Measurements from ENCODE around the gene BMP6. TPM values are rescaled to one million over a fixed set of nuclear protein-coding genes. Genes with fewer than 3 reads are reported as not detected.

Gene BMP6
- polyA plus RNA-seq, 3 donors: not detected

DNA sequence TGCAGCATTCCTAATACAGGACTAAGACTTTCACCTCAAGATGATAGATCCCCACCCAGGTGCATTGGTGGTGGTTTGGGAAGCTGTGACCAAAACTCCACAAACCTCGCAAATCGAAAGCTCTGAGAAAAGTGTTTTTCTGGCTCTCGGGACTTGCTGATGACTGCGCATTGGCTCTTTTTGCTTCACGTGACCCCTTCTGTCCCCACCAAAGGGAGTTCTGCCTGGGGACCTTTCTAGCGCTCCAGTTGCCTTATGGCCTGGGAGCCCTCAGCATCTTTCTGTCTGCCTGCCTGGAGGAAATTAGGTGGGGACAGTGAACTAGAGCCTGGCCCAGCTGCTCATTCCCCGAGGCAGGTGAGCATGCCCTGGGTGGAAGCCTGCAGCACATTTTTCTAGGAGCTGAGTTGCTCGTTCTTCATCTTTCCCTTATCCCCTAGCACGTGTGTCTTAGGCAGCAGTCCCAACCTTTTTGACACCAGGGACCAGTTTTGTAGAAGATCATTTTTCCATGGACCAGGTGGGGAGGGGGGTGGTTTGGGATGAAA, 94.5 kb downstream of the BMP6 start:
- no peaks in the 10 kb centered on the region for H3K36me3 Mint-ChIP-seq

DNA sequence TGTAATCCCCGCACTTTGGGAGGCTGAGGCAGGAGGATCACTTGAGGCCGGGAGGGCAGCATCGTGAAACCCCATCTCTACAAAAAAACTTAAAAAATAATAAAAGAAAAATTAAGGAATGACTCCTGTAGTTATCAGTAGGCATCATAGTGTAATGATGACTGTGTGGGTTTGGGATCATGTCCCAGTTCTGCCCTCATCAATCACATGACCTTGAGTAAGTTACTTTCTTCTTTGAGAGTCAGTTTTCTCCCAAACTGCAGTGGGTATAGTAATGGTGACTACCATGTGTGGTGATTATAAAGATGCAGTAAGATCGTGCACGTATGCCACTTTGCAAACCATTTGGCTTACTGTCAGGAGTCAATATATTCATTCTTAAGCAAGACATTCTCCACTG, 95.5 kb downstream of the BMP6 start:
- no peak for DNase-seq

More for the DNA sequence above, 94.5 kb downstream of the BMP6 start:
- no peak overlapping the region for H3K4me3 ChIP-seq (replicated peaks in 1 of 3; ENCODE audit: low read depth in 2 of 3, low read length in 3 of 3)
- no peak for DNase-seq
- H3K9me3 ChIP-seq (replicated peaks in 1 of 2; ENCODE audit: control insufficient read depth in 1 of 2, insufficient read depth in 1 of 2, low read length in 2 of 2): no peaks in the 10 kb centered on the region
- H3K27me3 ChIP-seq (ENCODE audit: control insufficient read depth in 2 of 2, insufficient read depth in 2 of 2, low read length in 2 of 2): no peaks in the 10 kb centered on the region
- TF ChIP-seq, protein P1, sequence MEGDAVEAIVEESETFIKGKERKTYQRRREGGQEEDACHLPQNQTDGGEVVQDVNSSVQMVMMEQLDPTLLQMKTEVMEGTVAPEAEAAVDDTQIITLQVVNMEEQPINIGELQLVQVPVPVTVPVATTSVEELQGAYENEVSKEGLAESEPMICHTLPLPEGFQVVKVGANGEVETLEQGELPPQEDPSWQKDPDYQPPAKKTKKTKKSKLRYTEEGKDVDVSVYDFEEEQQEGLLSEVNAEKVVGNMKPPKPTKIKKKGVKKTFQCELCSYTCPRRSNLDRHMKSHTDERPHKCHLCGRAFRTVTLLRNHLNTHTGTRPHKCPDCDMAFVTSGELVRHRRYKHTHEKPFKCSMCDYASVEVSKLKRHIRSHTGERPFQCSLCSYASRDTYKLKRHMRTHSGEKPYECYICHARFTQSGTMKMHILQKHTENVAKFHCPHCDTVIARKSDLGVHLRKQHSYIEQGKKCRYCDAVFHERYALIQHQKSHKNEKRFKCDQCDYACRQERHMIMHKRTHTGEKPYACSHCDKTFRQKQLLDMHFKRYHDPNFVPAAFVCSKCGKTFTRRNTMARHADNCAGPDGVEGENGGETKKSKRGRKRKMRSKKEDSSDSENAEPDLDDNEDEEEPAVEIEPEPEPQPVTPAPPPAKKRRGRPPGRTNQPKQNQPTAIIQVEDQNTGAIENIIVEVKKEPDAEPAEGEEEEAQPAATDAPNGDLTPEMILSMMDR (IDR thresholded peaks at IDR 0.05): no peak
- no peaks in the 10 kb centered on the region for H3K36me3 ChIP-seq (replicated peaks in 1 of 2; ENCODE audit: control insufficient read depth in 1 of 2, insufficient read depth in 2 of 2, low read length in 2 of 2)
- H3K4me2 ChIP-seq (replicated peaks; ENCODE audit: extremely low read depth, low read length, poor library complexity, severe bottlenecking): no peak overlapping the region
- no peaks in the 10 kb centered on the region for H3K79me2 ChIP-seq (ENCODE audit: insufficient read depth, low read length)
- H3K4me1 ChIP-seq (ENCODE audit: control insufficient read depth in 1 of 2, insufficient read depth in 2 of 2, low read length in 2 of 2): no peaks in the 10 kb centered on the region
- H3K27ac ChIP-seq (ENCODE audit: low read depth in 1 of 2, low read length in 2 of 2): no peak overlapping the region
- intact Hi-C loops (cut with micrococcal nuclease): no loop called here
- Mint-ChIP-seq H3K9me3 (peaks cover 0 to 2% (median 0%) of the 10 kb centered on the region in 7 donors), H3K4me1 (no peaks in the 10 kb centered on the region), H3K27me3 (ENCODE audit: low read depth in 3 of 3) (peaks cover 0 to 6% (median 0%) of the 10 kb centered on the region in 3 donors), H3K4me3 (no peak overlapping the region), H3K27ac (no peak overlapping the region)
- 83% methylated on average over 5 of the region's 9 CpGs for WGBS (ENCODE audit: insufficient coverage)
- H3K9ac ChIP-seq (ENCODE audit: insufficient read depth, low read length, poor library complexity, severe bottlenecking): no peak overlapping the region
- H4K20me1 ChIP-seq (ENCODE audit: insufficient read depth, low read length): no peaks in the 10 kb centered on the region
- no peak overlapping the region for H2AFZ ChIP-seq (ENCODE audit: insufficient read depth, low read depth, low read length, poor library complexity, severe bottlenecking)

More for the DNA sequence above, 95.5 kb downstream of the BMP6 start:
- Mint-ChIP-seq H3K4me3 (no peak overlapping the region), H3K36me3 (no peaks in the 10 kb centered on the region), H3K4me1 (no peaks in the 10 kb centered on the region), H3K27ac (no peak overlapping the region), H3K27me3 (ENCODE audit: low read depth in 3 of 3) (peaks cover 0 to 6% (median 0%) of the 10 kb centered on the region in 3 donors), H3K9me3 (no peaks in the 10 kb centered on the region)
- Histone ChIP-seq H2AFZ (ENCODE audit: insufficient read depth, low read depth, low read length, poor library complexity, severe bottlenecking) (no peak overlapping the region), H3K4me1 (ENCODE audit: control insufficient read depth in 1 of 2, insufficient read depth in 2 of 2, low read length in 2 of 2) (no peaks in the 10 kb centered on the region), H3K79me2 (ENCODE audit: insufficient read depth, low read length) (no peaks in the 10 kb centered on the region), H3K36me3 (replicated peaks in 1 of 2; ENCODE audit: control insufficient read depth in 1 of 2, insufficient read depth in 2 of 2, low read length in 2 of 2) (no peaks in the 10 kb centered on the region), H3K9ac (ENCODE audit: insufficient read depth, low read length, poor library complexity, severe bottlenecking) (no peak overlapping the region), H3K4me2 (replicated peaks; ENCODE audit: extremely low read depth, low read length, poor library complexity, severe bottlenecking) (no peak overlapping the region), H3K9me3 (replicated peaks in 1 of 2; ENCODE audit: control insufficient read depth in 1 of 2, insufficient read depth in 1 of 2, low read length in 2 of 2) (no peaks in the 10 kb centered on the region), H3K27ac (ENCODE audit: low read depth in 1 of 2, low read length in 2 of 2) (no peak overlapping the region), H3K4me3 (replicated peaks in 1 of 3; ENCODE audit: low read depth in 2 of 3, low read length in 3 of 3) (no peak overlapping the region), H3K27me3 (ENCODE audit: control insufficient read depth in 2 of 2, insufficient read depth in 2 of 2, low read length in 2 of 2) (no peaks in the 10 kb centered on the region), H4K20me1 (ENCODE audit: insufficient read depth, low read length) (no peaks in the 10 kb centered on the region)
- TF ChIP-seq, protein P1 (IDR thresholded peaks at IDR 0.05): no peak
- intact Hi-C loops (cut with micrococcal nuclease): no loop called here
- WGBS (ENCODE audit: insufficient coverage): 100% methylated on average over 1 of the region's 5 CpGs

Measured in CD14-positive monocyte (primary cell).